ENCODE data around the gene HMCES.

The HMCES gene

GRCh38 chr3:129271674-129272073 lies 7.0 kb upstream of the HMCES start:
- Histone ChIP-seq H3K27ac (ENCODE audit: low read length) (no peak overlapping the region), H3K4me3 (ENCODE audit: low read length) (no peak overlapping the region), H3K79me2 (ENCODE audit: low read length) (no peaks in the 10 kb centered on the region), H3K4me1 (ENCODE audit: low read length) (peaks cover 12% of the 10 kb centered on the region), H3K27me3 (ENCODE audit: low read depth, low read length) (no peaks in the 10 kb centered on the region), H3K9ac (ENCODE audit: low read length) (no peak overlapping the region), H2AFZ (ENCODE audit: low read depth, low read length) (no peak overlapping the region), H3K9me3 (ENCODE audit: insufficient read depth, low read length) (no peaks in the 10 kb centered on the region), H4K20me1 (ENCODE audit: insufficient read depth, low read length) (peaks cover 55% of the 10 kb centered on the region), H3K4me2 (ENCODE audit: low read length) (no peak overlapping the region), H3K36me3 (replicated peaks; ENCODE audit: low read depth, low read length) (peaks cover 91% of the 10 kb centered on the region)
- TF ChIP-seq EZH2phosphoT487 (IDR thresholded peaks at IDR 0.05; ENCODE audit: low read depth) (no peak), CTCF (IDR thresholded peaks at IDR 0.05; ENCODE audit: low read depth, low read length) (no peak)

DNA sequence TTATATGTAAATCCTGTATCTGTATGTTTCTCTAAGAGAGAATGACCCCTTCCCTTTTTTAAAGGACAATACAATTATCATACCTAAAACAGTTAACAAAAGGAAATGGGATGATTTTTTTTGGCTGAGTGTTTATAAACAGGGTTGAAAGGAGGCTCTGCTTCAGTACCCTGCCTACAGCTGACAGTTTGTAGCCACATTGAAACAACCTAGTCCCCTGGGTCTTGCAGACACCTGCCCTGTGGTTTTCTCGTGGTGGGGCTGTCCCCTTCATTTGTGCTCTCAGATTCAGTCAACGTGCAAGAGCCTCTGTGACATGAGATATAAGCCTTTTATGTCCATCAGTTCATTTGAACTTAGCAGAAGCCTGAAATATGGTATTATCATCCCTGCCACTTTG lies 2.3 kb upstream of the HMCES start:
- H3K4me2 ChIP-seq (ENCODE audit: low read length) = peak overlapping the region; percentile 43
- H3K27ac ChIP-seq (ENCODE audit: low read length) = no peak overlapping the region

DNA sequence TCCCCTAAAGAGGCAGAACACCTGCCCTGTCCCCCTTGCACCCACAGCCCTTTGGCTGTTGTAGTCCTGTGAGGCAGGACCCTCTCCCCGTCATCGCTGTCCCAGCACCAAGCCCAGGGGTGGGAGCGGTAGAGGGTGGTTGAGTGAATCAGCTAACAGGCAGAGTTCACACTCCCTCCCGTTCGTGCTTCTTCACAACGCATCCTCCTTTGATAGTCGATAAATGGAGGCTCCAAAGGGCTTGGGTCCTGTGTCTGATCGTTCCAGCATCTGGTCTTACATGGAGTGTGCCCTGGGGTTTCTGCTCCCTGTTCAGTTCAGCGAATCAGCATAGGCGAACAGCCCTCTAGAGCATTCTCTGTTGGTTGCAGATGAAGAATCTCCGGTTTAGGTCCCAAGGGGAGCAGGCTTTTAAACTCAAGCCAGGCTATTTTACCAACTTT lies 820 bp upstream of the HMCES start:
- Histone ChIP-seq H3K27me3 (ENCODE audit: low read depth, low read length) (peaks cover 30% of the 10 kb centered on the region), H3K4me2 (ENCODE audit: low read length) (peak overlapping the region; percentile 98; the same call in 1 of the 2 replicates), H3K4me3 (ENCODE audit: low read length) (no peak overlapping the region), H3K27ac (ENCODE audit: low read length) (no peak overlapping the region), H3K36me3 (replicated peaks; ENCODE audit: low read depth, low read length) (peaks cover 49% of the 10 kb centered on the region), H2AFZ (ENCODE audit: low read depth, low read length) (no peak overlapping the region), H3K9me3 (ENCODE audit: insufficient read depth, low read length) (no peaks in the 10 kb centered on the region), H3K9ac (ENCODE audit: low read length) (no peak overlapping the region), H3K79me2 (ENCODE audit: low read length) (no peaks in the 10 kb centered on the region), H4K20me1 (ENCODE audit: insufficient read depth, low read length) (peaks cover 55% of the 10 kb centered on the region), H3K4me1 (ENCODE audit: low read length) (peaks cover 51% of the 10 kb centered on the region)
- TF ChIP-seq CTCF (IDR thresholded peaks at IDR 0.05; ENCODE audit: low read depth, low read length) (no peak), EZH2phosphoT487 (IDR thresholded peaks at IDR 0.05; ENCODE audit: low read depth) (no peak)

More for the DNA sequence above, 2.3 kb upstream of the HMCES start:
- H3K4me1 ChIP-seq (ENCODE audit: low read length) = peaks cover 37% of the 10 kb centered on the region
- no peak overlapping the region for H3K9ac ChIP-seq (ENCODE audit: low read length)
- H3K4me3 ChIP-seq (ENCODE audit: low read length) = peak overlapping the region; percentile 7; the same call in 1 of the 2 replicates
- peaks cover 30% of the 10 kb centered on the region for H3K27me3 ChIP-seq (ENCODE audit: low read depth, low read length)
- H2AFZ ChIP-seq (ENCODE audit: low read depth, low read length) = no peak overlapping the region
- TF ChIP-seq CTCF (IDR thresholded peaks at IDR 0.05; ENCODE audit: low read depth, low read length) (no peak), EZH2phosphoT487 (IDR thresholded peaks at IDR 0.05; ENCODE audit: low read depth) (peak; percentile 83)
- peaks cover 61% of the 10 kb centered on the region for H4K20me1 ChIP-seq (ENCODE audit: insufficient read depth, low read length)
- H3K36me3 ChIP-seq (replicated peaks; ENCODE audit: low read depth, low read length) = peaks cover 61% of the 10 kb centered on the region
- no peaks in the 10 kb centered on the region for H3K9me3 ChIP-seq (ENCODE audit: insufficient read depth, low read length)
- H3K79me2 ChIP-seq (ENCODE audit: low read length) = no peaks in the 10 kb centered on the region

DNA sequence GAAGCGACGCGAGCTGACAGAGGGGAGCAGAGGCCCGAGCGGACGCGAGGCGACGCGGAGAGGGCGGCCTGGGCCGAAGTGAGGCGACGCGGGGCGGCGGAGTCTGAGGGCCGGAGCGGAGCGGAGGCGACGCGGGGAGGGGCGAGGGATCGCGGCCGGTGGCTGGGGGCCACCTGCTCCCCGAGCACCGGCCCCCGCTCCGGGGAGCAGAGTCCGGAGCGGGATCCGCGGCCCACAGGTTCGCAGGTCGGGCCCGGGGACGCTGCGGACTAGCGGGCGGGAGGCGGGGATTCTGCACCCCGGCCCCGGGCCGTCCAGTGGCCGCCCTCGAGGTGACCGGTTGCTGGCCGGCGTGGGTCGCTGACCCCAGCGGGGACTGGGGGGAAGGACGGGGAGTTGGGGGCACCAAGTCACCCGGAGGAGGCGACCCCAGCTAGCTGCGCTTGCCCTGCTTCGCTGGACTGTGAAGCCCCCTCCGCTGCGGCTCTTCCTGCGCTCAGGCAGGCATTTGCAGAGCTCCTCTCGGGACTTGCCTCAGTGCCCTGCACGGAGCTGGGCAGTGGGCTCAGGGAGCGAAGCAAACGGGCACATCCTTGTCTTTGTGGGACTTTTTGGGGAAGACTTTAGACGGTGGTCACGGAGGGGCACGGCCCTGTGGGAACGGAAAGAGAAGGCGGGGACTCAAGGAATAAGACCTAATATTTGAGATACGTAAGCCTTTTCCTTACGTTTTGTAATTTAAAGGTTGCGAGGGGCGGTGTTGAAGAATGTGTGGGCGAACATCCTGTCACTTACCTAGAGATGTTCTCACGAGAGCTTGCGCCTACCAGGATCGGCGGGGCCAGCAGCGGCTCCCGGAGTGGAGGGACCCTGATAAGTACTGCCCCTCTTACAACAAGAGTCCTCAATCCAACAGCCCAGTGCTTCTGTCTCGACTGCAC lies 566 bp downstream of the HMCES start:
- H3K79me2 ChIP-seq (ENCODE audit: low read length) = no peaks in the 10 kb centered on the region
- peaks cover 57% of the 10 kb centered on the region for H4K20me1 ChIP-seq (ENCODE audit: insufficient read depth, low read length)
- TF ChIP-seq EZH2phosphoT487 (IDR thresholded peaks at IDR 0.05; ENCODE audit: low read depth) (no peak), CTCF (IDR thresholded peaks at IDR 0.05; ENCODE audit: low read depth, low read length) (no peak)
- H3K36me3 ChIP-seq (replicated peaks; ENCODE audit: low read depth, low read length) = peaks cover 36% of the 10 kb centered on the region
- H3K9me3 ChIP-seq (ENCODE audit: insufficient read depth, low read length) = no peaks in the 10 kb centered on the region
- peaks cover 56% of the 10 kb centered on the region for H3K4me1 ChIP-seq (ENCODE audit: low read length)
- peak overlapping the region; percentile 58 for H3K9ac ChIP-seq (ENCODE audit: low read length)
- H2AFZ ChIP-seq (ENCODE audit: low read depth, low read length) = peak overlapping the region; percentile 57
- H3K27me3 ChIP-seq (ENCODE audit: low read depth, low read length) = peaks cover 43% of the 10 kb centered on the region
- H3K4me3 ChIP-seq (ENCODE audit: low read length) = peak overlapping the region; percentile 83
- peak overlapping the region; percentile 98 for H3K4me2 ChIP-seq (ENCODE audit: low read length)
- no peak overlapping the region for H3K27ac ChIP-seq (ENCODE audit: low read length)
